ENCODE results near the gene PNPO. TPM values are rescaled to one million over a fixed set of nuclear protein-coding genes. Genes with fewer than 3 reads are reported as not detected.
A peak's percentile ranks its signal among the peaks of the same experiment; 100 is the strongest.

PNPO gene
- total and polyA plus RNA-seq, 2 of the 8 experiments (the other 6 are each of a cell fraction or from before 2014, with no cell fraction given), result 7.0 to 8.1 TPM

GRCh38 chr17:47990962-47991731 lies 49.8 kb downstream of the PNPO start (continued):
- TF ChIP-seq ATF3 (IDR thresholded peaks at IDR 0.05; ENCODE audit: insufficient read depth, low read depth, low read length), result no peak
- no peak for TF ChIP-seq SIRT6 (IDR thresholded peaks at IDR 0.05; ENCODE audit: low read length)
- TF ChIP-seq EZH2 (IDR thresholded peaks at IDR 0.05; ENCODE audit: low read depth, low read length, severe bottlenecking), result no peak
- TF ChIP-seq HDAC2 (IDR thresholded peaks at IDR 0.05; ENCODE audit: borderline replicate concordance in 1 of 2, low read depth in 2 of 2, low read length in 2 of 2), result 0 out of 4 replicates have a peak, but pooled peaks of 1 of the 2 experiments have one; percentile 32
- TF ChIP-seq POU5F1 (IDR thresholded peaks at IDR 0.05; ENCODE audit: low read depth, low read length), result no peak
- TF ChIP-seq CBX5 (IDR thresholded peaks at IDR 0.05; ENCODE audit: low read depth, low read length), result no peak
- TF ChIP-seq ASH2L (IDR thresholded peaks at IDR 0.05; ENCODE audit: low read length), result peak; percentile 72
- TF ChIP-seq SUZ12 (IDR thresholded peaks at IDR 0.05; ENCODE audit: low read length), result peak; percentile 55; the same call in 1 of the 2 replicates
- no peak for TF ChIP-seq NANOG (IDR thresholded peaks at IDR 0.05; ENCODE audit: insufficient read depth, low read depth, low read length, poor library complexity, severe bottlenecking)
- TF ChIP-seq YY1 (IDR thresholded peaks at IDR 0.05; ENCODE audit: low read depth, low read length), result peak; percentile 60; the same call in 1 of the 2 replicates
- TF ChIP-seq EGR1 (IDR thresholded peaks at IDR 0.05; ENCODE audit: borderline replicate concordance, low read depth, low read length), result peak; percentile 85
- no peak for TF ChIP-seq SP4 (IDR thresholded peaks at IDR 0.05; ENCODE audit: low read length)
- TF ChIP-seq GTF2F1 (IDR thresholded peaks at IDR 0.05; ENCODE audit: borderline replicate concordance, low read depth, low read length), result no peak
- TF ChIP-seq NRF1 (IDR thresholded peaks at IDR 0.05; ENCODE audit: low read depth, low read length), result no peak
- no peak for TF ChIP-seq CEBPB (IDR thresholded peaks at IDR 0.05; ENCODE audit: low read depth, low read length)
- TF ChIP-seq KDM4A (IDR thresholded peaks at IDR 0.05; ENCODE audit: low read depth, low read length, severe bottlenecking), result peak; percentile 23
- no peak for TF ChIP-seq RNF2 (IDR thresholded peaks at IDR 0.05; ENCODE audit: borderline replicate concordance, low read depth, low read length, missing control alignments, poor library complexity, severe bottlenecking)
- no peak for TF ChIP-seq CBX8 (IDR thresholded peaks at IDR 0.05; ENCODE audit: borderline replicate concordance, low read depth, low read length)
- TF ChIP-seq SRF (IDR thresholded peaks at IDR 0.05; ENCODE audit: low read depth, low read length), result no peak
- TF ChIP-seq SP1 (IDR thresholded peaks at IDR 0.05; ENCODE audit: low read depth, low read length), result peak; percentile 36; the same call in 1 of the 2 replicates
- TF ChIP-seq MAX (IDR thresholded peaks at IDR 0.05), result 0 out of 2 replicates have a peak, but pooled peaks have one; percentile 3
- no peak for TF ChIP-seq RFX5 (IDR thresholded peaks at IDR 0.05; ENCODE audit: borderline replicate concordance, low read depth, low read length)
- no peak for TF ChIP-seq BRCA1 (IDR thresholded peaks at IDR 0.05; ENCODE audit: low read depth, low read length)
- no peak for TF ChIP-seq JUN (IDR thresholded peaks at IDR 0.05; ENCODE audit: low read depth, low read length)

All from H1 (cell line).